Anterior cingulate cortex (tissue), 58 donors: Measurements from ENCODE around the gene P2RX1.
"Not testable (repeated sequence)": the region's sequence is repeated elsewhere in the genome, so short reads cannot be mapped to it uniquely, and the experiment has no call there.

Source experiments
- DNase-seq, 58 donors: peaks; one replicate each; lab custom pipeline; 2025; lab: John Stamatoyannopoulos, UW

P2RX1 gene

DNA sequence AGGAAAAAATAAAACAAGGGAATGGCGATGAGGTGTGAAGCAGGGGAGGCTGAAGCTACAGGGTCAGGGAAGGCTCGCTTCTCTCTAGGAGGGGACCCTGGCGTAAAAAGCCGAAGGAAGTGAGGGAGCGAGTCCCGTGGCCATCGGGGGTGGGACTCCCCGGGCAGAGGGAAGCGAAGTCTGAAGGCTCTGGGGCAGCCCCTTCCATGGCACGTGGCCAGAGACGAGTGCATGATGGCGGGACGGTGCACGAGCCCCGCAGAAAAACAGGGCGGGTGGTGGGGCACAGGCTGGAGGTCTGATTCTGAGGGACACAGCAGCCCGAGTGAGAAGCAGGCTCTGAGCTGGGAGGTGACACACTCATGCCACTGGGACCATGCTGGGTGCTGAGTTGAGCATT lies 49.2 kb downstream of the P2RX1 start:
- peak in 1 of 58 donors; percentile 1 for DNase-seq

DNA sequence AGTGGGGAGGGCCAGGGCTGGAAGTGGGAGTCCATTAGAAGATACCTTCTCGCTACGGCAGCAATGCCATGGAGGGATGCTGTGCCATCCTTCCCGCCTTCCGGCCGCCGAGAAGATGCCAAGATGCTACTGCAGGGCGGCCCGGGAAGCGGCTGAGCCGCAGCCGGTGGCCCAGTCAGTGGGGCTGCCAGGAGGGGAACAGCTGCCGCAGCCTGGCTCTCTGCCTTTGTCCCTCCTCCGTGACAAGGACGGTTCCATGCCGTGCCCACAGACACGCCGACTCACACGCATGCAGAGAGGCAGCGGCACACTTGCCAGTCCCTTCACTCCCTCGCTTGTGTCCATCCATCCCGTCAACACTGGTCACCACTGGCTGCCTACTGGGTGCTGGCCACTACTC lies 50.0 kb downstream of the P2RX1 start:
- peak in 38 of 58 donors; percentile 9 to 65 (median 30) for DNase-seq

GRCh38 chr17:3865176-3865575 lies 51.1 kb downstream of the P2RX1 start:
- peak in 29 of 58 donors; percentile 8 to 63 (median 30) for DNase-seq

GRCh38 chr17:3864534-3864933 lies 51.7 kb downstream of the P2RX1 start:
- no peak for DNase-seq

- no peak for DNase-seq
These were observed 54.2 kb downstream of the P2RX1 start for GRCh38 chr17:3861761-3862681.

- DNase-seq = no peak
These were observed 55.1 kb downstream of the P2RX1 start for GRCh38 chr17:3860939-3861700.

DNA sequence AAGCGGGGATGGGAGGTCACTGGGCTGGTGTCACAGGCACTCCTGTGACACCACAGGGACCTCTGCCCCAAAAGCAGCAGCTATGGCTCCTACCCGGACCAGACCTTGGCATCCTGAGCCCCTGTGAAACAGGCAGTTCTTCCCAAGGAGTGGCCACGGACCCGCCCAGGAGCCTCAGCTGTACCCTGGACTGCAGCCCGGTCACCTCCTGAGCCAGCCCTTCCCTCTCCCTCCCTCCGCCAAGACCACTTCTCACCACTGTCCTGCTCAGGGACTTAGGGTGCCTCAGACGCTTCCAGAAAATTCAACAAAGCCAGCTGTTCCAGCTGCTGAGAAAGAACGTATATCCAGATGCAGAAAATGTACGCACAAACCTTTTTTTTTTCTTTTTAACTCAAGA lies 56.3 kb downstream of the P2RX1 start:
- no peak for DNase-seq

DNA sequence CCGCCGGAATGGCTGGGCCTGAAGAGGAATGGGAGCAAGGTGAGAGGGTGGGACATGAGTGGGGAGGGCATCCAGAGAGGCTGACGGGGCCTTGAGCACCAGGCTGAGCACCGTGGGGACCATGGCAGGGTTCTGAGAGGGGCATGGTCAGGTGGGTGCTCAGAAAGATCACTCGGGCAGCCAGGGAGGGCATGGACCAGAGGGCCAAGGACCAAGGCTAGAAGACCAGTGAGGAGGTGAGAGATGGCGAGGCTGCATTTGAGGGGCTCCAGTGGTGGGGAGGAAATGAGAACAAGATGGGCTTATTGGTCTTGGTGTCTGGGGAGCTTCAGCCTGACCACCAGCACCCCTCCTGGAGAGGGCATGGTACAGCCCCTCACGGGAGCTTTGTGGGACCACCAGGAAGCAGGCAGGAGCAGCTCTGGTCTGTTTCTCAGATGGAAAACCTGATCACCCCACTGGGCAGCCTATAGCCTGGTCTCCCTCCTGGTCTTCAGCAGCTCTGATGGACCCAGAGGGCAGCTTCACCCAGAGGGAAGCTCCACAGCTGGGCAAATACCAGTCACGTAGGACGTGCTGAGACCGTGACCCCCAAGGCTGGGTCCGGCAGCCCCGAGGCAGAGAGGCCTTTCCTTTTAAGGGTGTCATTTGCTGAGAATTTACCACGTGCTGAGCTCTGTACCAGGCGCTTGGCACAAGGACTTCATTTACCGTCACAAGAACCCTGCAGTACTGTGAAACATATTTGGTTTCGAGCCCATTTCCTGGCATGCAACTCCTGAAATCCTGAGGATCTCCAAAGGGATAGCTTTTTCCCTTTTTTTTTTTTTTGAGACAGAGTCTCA lies 58.8 kb downstream of the P2RX1 start:
- no peak for DNase-seq

DNA sequence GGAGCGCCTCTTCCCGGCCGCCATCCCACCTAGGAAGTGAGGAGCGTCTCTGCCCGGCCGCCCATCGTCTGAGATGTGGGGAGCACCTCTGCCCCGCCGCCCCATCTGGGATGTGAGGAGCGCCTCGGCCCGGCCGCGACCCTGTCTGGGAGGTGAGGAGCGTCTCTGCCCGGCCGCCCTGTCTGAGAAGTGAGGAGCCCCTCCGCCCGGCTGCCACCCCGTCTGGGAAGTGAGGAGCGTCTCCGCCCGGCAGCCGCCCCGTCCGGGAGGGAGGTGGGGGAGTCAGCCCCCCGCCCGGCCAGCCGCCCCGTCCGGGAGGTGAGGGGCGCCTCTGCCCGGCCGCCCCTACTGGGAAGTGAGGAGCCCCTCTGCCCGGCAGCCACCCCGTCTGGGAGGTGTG lies 62.1 kb downstream of the P2RX1 start:
- not testable (repeated sequence) for DNase-seq

DNA sequence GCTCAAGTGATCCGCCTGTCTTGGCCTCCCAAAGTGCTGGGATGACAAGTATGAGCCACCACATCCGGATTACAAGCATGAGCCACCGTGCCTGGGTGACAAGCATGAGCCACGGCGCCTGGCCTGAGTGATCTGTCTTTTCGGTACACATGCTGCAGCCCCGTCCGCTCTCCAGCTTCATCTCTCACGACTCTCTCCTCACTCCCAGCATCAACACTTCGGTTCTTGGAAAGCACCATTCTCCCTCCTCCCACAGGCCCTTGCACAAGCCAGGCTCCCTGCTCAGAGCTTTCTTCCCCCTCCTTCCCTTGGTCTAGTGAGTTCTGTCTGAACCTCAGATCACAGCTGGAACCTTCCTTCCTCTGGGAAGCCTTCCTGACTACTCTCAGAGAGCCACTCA lies 63.7 kb downstream of the P2RX1 start:
- peak in 10 of 58 donors; percentile 2 to 39 (median 23) for DNase-seq

- DNase-seq = no peak
These were observed 64.7 kb downstream of the P2RX1 start for GRCh38 chr17:3851461-3852100.

GRCh38 chr17:3848229-3848835 lies 67.9 kb downstream of the P2RX1 start:
- DNase-seq = no peak

DNA sequence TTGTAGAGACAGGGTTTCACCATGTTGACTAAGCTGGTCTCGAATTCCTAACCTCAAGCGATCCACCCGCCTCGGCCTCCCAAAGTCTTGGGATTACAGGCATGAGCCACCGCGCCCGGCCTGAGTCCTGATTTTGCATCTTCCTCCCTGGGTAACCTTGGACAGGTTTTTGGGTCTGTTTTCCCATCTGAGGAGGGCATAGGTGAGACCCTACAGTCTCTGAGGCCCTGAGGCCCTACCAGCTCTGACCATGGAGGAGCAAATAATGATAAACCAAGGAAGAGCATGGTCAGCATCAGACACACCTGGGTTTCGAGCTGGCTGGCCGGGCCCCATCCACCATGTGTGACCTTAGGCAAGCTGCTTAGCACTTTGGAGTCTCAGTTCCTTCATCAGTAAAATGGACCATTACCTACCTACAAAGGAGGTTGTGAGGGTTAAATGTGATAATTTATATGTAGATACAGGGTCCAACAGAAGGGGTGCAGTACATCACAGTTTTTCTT lies 69.0 kb downstream of the P2RX1 start:
- no peak for DNase-seq
